Parathyroid adenoma (tissue), 2 donors: Measurements from ENCODE around the gene TTC23.

ENCODE experiments used
- H2AFZ ChIP-seq: fragments of 300-600 bp; sonication (generic); one replicate; pipeline ENCODE4 v1.7.0; 2017; ENCODE audit warnings: antibody characterized with exemption, mild to moderate bottlenecking
- H3K27ac ChIP-seq: fragments of 300-600 bp; sonication (generic); one replicate; pipeline ENCODE4 v1.7.0; 2017
- H3K27me3 ChIP-seq: fragments of 300-600 bp; sonication (generic); one replicate; pipeline ENCODE4 v1.7.0; 2017; ENCODE audit warnings: low read length; ENCODE audit not compliant: control insufficient read depth, insufficient read depth
- H3K36me3 ChIP-seq: fragments of 300-600 bp; sonication (generic); one replicate; pipeline ENCODE4 v1.7.0; 2017; ENCODE audit warnings: low read length; ENCODE audit not compliant: control insufficient read depth, insufficient read depth
- H3K4me1 ChIP-seq: fragments of 300-600 bp; sonication (generic); one replicate; pipeline ENCODE4 v1.7.0; 2017; ENCODE audit warnings: control low read depth
- H3K4me2 ChIP-seq: fragments of 300-600 bp; sonication (generic); one replicate; pipeline ENCODE4 v1.7.0; 2017; ENCODE audit warnings: low read length
- H3K4me3 ChIP-seq: fragments of 300-600 bp; sonication (generic); one replicate; pipeline ENCODE4 v1.7.0; 2017; ENCODE audit warnings: low read depth, low read length
- H3K79me2 ChIP-seq: fragments of 300-600 bp; sonication (generic); one replicate; pipeline ENCODE4 v1.7.0; 2017; ENCODE audit warnings: control low read depth
- H3K9ac ChIP-seq: fragments of 300-600 bp; sonication (generic); one replicate; pipeline ENCODE4 v1.7.0; 2017; ENCODE audit warnings: mild to moderate bottlenecking
- H3K9me3 ChIP-seq: fragments of 300-600 bp; sonication (generic); one replicate; pipeline ENCODE4 v1.7.0; 2017; ENCODE audit warnings: low read length; ENCODE audit not compliant: control insufficient read depth
- CTCF ChIP-seq: fragments of 300-600 bp; sonication (generic); IDR thresholded peaks from one replicate; pipeline ENCODE4 v1.7.0; 2017; ENCODE audit warnings: antibody characterized with exemption, mild to moderate bottlenecking
- donor health status: primary hyperparathyroidism.

TTC23 gene

DNA sequence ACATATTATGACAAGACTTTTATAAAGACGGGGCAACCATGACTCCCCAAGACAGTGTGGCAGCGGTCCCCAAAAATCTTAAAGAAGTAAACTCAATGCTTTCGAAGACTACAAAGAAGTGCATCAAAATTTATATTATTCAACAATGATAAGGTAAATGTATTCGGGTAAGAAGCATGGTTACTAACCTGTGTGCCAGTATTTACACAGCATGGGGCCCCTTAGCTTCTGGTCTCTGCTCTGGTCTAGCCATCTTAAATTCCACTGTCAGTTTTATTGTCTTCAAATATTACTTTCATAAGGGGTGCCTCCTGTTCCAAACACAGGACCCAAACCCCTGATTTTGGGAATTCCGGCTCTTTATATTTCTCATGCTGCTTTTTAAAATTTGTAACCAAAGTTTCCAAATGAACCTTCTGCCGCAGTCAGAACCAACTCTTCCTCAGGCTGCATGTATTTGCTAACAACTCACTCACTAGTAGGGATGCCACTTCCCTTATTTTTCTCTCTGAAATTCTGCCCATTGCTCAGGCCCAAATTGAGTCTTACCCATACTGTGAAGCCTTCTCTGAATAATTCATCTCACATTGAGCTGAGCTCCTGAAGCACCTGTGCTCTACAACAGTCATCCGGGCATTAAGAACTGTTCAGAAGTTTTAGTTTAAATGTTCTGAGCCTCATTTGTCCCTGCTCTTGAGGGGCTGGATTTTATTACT lies 1.2 kb downstream of the TTC23 start:
- TF ChIP-seq CTCF = no peak
- Histone ChIP-seq H3K9me3 (no peaks in the 10 kb centered on the region), H3K79me2 (peaks cover under 1% of the 10 kb centered on the region), H2AFZ (no peak overlapping the region), H3K4me3 (peak overlapping the region; percentile 84), H3K36me3 (no peaks in the 10 kb centered on the region), H3K9ac (no peak overlapping the region), H3K4me1 (no peaks in the 10 kb centered on the region), H3K27me3 (no peaks in the 10 kb centered on the region), H3K27ac (no peak overlapping the region), H3K4me2 (peak overlapping the region; percentile 69)

- Histone ChIP-seq H3K4me1 (no peaks in the 10 kb centered on the region), H3K9me3 (no peaks in the 10 kb centered on the region), H2AFZ (no peak overlapping the region), H3K4me3 (no peak overlapping the region), H3K27me3 (no peaks in the 10 kb centered on the region), H3K36me3 (no peaks in the 10 kb centered on the region), H3K79me2 (no peaks in the 10 kb centered on the region), H3K27ac (no peak overlapping the region), H3K9ac (no peak overlapping the region), H3K4me2 (no peak overlapping the region)
- no peak for TF ChIP-seq CTCF
These were observed 2.3 kb downstream of the TTC23 start for GRCh38 chr15:99247062-99247461.

DNA sequence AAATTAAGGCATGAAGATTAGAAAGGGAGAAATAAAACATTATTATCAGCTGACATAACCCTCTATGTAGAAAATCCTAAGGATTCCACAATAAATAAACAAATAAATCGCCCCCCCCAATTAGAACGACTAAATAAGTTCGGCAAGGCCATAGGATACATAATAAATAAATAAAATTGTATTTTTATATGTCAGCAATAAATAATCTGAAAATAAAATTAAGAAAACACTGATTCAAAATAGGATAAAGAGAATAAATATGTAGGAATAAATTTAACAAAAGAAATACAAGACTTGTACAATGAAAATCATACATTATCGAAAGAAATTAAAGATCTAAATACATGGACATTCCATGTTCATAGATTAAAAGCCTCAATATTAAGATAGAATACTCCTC lies 5.1 kb downstream of the TTC23 start:
- Histone ChIP-seq H3K9ac (no peak overlapping the region), H3K4me1 (no peaks in the 10 kb centered on the region), H2AFZ (no peak overlapping the region), H3K4me3 (no peak overlapping the region), H3K79me2 (no peaks in the 10 kb centered on the region), H3K4me2 (no peak overlapping the region), H3K36me3 (no peaks in the 10 kb centered on the region), H3K9me3 (no peaks in the 10 kb centered on the region), H3K27me3 (no peaks in the 10 kb centered on the region), H3K27ac (no peak overlapping the region)
- no peak for TF ChIP-seq CTCF

- Histone ChIP-seq H2AFZ (no peak overlapping the region), H3K4me1 (no peaks in the 10 kb centered on the region), H3K4me2 (no peak overlapping the region), H3K36me3 (no peaks in the 10 kb centered on the region), H3K4me3 (no peak overlapping the region), H3K27me3 (no peaks in the 10 kb centered on the region), H3K9ac (no peak overlapping the region), H3K27ac (no peak overlapping the region), H3K9me3 (no peaks in the 10 kb centered on the region), H3K79me2 (no peaks in the 10 kb centered on the region)
- TF ChIP-seq CTCF = no peak
These were observed 7.6 kb downstream of the TTC23 start for GRCh38 chr15:99241752-99242151.
